Dermis blood vessel endothelial cell (primary cell): ENCODE results near the gene ATP5PO. TPM values are rescaled to one million over a fixed set of nuclear protein-coding genes. Genes with fewer than 3 reads are reported as not detected.

Experiments used
- DNase-seq: peaks from one replicate; pipeline ENCODE4 v3.0.0; 2010
- total RNA-seq: library from RNA; depleted of rRNA; stranded (reverse); fragments of >200 nt; gene quantifications from 2 replicates; pipeline ENCODE4 v1.2.3, GENCODE V29; 2014

The ATP5PO gene, protein sequence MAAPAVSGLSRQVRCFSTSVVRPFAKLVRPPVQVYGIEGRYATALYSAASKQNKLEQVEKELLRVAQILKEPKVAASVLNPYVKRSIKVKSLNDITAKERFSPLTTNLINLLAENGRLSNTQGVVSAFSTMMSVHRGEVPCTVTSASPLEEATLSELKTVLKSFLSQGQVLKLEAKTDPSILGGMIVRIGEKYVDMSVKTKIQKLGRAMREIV
- 125 and 193 TPM in 2 replicates for total RNA-seq

DNA sequence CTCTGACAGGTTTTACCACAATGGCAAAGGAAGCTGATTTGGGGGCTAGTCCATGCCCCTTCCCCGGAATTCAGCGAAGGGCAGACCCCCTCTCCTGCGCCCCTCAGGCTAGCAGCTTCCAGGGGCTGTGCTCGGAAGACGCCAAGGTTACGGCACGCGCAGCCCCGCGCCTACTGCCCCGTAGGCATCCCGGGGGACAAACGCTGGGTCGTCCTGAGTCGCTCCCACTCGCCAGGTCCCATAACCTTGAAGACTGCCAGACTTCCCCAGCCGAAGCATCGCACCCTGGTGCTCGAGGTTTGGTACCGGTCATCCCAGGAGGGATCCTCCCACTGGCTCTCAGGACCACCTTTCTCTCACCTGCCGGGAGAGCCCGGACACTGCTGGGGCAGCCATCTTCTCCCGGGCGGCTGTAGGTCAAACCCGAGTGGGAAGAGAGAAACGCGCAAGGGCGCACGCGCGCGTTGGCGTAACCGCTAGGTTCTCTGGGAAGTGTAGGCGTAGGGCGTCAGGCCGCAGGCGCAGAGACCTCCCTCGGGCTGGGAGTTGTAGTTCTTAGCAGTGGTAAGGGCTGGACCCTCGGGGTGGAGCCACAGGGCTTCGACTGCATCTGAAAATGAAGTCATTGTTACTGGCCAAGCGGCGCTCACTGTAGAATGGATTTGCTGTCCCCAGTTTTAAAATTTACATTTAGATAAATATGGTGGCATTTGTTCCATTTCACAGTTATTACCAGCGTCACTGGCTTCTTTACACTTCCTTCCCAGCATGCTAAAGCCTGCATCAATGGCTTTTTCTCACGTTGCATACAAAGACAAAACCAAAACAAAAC is at the start of gene ATP5PO:
Gene ATP5PO (minus strand): TSS at position 437 of the 832 bp plus-strand sequence. CDS start 41 bp downstream, at position 396.
- DNase-seq = peak; percentile 99

DNA sequence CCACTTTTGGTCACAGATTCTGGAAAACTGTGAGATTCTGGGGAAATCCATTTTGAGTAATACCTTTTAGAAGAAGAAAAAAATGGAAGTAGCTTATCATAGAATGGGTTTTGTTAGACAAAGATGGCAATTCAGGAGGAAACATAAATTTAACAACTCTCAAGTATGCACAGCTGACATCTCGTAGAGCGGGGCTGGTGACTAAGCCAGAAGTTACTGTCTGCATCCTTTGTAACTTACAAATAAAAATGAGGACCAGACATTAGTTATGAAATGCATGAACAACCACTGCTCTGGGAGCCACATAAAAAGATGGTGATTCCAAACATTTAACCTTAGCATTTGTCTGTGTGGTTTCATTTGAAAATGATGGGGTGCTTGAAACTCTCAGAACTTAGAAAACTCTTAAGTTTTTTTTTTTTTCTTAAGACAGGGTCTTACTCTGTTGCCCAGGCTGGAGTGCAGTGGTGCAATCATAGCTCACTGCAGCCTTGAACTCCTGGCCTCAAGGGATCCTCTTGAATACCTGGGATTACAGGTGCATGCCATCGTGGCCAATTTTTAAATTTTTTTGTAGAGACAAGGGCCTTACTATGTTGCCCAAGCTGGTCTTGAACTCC is 49.2 kb upstream of the ATP5PO start:
- no peak for DNase-seq

DNA sequence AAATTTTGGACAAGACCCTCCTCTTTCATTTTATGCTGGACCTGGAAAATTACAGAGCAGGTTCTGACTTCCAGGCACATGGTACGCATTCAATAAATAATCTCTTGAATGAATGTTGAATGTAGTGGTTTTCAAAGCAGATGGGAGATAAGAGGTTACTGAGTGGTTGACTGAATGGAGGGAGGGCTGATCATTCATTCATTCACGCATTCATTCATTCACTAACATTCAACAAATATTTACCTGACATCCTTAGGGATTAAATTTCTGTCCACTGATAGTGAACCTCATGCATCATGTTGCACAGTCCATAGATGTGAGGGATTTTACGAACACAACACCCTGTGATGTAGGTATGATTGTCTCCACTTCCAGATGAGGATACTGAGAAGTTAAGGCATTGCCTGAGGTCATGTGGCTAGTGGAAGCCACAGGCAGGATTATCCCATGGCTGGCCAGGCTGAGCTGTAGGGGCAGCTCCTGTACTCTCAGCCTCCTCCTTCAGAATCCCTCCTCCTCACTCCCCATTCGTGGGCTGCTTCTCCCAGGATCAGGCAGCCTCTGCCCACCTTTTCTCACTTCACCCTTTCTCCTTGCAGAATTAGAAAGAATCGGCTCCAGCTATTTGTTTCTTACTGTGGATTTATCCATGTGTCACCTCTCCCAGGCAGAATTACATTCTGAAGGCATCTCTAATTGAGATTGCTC is 48.4 kb upstream of the ATP5PO start:
- DNase-seq = no peak

DNA sequence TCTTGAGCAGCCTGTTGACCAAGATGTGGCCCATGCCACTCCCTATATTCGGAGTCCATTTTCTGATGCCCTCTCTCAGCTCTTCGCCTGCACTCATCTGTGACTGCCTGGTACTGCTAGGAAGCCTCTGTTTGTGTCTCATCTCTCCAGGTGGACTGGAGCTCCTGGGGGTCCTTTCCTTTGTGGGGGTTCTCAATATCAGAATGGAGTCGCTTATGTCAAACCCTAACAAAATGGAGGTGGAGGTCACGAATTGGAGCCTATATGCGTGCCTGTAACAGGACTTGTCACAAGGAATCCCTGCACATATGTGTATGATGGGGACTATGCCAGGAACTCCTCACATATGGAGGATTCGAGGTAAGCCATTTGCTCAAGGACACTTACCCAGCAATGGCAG is 46.7 kb upstream of the ATP5PO start:
- no peak for DNase-seq

DNA sequence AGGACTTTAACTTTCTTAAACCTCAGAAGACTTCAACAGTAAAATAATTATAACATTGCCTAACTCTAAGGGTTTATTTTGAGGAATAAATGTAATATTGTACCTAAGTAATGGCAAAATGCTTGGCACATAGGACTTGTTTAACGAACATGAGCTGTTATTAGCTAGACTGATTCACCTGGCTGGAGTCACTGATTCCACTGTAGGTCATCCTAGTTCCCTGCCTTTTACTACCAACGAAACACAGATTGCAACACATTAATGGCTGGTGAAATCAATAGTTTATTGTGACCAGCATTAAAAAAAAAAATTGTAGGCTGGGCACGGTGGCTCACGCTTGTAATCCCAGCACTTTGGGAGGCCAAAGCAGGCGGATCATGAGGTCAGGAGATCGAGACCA is 45.5 kb upstream of the ATP5PO start:
- DNase-seq = no peak

DNA sequence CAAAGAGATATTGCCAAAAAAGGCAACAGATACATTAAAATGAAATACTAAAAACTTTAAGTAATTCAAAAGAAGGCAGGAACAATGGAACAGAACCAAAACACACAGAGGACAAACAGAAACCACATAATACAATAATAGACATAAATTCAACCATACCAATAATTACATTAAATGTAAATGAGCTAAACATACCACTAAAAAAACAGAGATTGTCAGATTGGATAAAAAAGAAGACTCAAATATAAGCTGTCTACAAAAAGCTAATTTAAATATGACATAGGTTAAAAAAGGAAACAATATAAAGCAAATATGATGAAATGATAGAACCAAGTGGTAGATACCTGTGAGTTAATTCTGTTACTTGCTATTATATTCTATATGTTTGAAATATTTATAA is 44.1 kb upstream of the ATP5PO start:
- no peak for DNase-seq

DNA sequence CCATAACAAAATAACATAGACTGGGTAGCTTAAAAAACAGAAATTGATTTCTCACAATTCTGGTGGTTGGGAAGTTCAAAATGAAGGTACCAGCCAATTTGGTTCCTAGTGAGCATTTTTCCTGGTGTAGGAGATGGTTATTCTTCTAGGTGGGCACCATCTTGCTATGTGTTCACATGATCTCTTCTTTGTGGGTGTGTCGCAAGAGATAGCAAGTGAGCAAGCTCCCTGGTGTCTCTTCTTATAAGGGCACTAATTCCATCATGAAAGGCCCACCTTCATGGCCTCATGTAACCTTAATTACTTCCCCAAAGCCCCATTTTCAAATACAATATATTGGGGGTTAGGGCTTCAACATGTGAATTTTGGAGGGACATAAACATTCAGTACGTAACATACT is 38.8 kb upstream of the ATP5PO start:
- DNase-seq = no peak

DNA sequence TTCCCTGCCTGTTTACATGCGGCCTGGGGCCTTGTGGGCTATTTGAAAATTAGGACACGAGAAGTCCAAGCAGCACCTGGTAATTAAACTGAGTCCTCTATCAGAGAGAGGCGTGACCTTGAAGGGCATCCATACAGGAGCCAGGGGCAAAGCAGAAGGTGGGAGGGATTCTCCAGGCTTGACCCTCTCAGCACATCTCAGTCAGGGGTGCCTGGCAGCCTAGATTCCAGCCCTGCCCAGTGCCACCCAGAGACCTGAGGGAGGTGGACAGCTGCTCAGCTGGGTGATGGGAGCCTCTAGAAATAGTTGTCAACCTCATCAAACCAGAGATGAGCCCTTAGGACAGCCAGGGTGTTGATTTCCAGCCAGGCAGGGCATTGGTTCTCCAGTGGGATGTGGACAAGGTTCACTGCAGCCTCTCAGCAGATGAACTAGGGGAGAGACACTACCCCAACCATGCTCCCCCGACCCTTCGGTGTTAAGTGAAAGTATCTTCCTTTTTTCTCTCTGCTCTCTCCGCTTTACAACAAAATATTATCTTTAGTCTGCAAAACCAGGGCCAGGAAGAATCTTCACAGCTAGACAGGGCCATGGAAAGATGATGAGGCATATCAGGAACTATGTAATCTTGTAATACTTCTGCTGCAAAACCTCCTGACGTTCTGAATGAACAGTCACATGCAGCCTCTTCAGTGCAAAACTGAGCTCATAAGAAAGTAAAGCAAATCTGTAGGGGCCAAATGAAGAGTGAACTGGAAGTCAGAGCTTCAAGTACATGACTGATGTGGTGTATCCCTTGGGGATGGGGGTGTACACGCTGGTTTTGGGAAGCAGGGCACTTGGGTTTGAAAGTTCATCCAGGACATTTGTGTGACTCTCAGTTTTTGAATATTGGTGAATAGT is 35.9 kb upstream of the ATP5PO start:
- DNase-seq = no peak

DNA sequence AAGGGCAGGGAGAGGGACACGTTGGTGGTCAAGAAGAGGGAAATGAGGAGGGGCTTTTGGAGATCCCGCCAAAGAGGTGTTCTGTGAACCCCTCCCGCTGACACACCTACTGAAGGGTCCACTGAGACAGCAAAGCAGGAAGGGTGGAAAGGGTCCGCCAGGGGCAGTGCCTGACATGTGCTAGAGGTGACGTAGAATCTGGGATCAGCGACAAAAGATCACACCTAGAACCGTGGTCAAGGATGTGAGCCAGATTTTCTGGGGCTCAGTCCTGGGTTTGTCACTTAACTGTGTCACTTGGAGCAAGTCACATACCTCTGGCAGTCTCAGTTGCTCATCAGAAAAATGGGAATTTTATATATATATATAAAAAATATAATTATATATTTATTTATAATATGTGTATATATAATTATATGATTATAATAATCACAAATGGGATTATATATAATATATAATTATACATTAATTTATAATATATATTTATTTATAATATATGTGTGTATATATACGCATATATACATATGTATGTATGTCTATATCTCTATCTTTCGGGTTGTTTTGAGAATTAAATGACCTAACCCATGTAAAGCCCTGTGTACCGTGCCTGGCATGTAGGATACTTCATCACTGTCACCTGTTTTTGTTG is 35.0 kb upstream of the ATP5PO start:
- no peak for DNase-seq

DNA sequence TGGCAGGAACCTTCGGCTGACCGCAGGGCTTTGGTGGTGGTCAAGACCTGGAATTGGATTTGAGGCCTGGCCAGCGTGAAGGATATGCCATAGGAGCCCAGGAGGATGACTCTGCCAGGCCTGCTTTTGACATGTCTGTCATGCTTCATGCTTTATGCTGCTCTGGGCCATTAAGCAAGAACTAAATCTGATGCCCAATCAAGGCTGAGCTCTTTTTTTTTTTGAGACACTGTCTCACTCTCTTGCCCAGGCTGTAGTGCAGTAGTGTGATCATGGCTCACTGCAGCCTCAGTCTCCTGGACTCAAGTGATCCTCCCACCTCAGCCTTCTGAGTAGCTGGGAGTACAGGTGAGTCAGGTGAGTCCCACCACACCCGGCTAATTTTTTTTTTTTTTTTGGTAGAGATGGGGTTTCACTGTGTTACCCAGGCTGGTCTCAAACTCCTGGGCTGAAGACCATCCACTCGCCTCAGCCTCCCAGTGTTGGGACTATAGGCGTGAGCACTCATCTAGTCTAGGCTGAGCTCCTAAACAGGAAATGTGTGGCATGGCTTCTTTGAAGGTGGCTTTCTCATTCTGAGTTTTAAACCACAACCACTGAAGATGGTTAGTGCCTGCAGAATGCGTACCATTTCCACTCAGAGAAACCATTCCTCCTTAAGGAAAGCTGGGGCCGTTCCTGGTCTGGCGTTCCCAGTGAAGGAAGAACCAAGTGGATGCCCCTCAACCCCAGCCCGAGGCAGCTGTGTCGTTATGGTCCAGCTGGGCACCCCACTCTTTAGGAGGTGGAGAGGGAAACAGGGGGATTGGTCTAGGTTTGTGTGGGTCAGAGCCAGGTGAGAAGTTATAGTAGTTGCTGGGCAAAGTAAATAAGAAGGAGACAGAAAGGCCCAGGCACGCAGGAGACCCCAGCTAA is 34.2 kb upstream of the ATP5PO start:
- no peak for DNase-seq

DNA sequence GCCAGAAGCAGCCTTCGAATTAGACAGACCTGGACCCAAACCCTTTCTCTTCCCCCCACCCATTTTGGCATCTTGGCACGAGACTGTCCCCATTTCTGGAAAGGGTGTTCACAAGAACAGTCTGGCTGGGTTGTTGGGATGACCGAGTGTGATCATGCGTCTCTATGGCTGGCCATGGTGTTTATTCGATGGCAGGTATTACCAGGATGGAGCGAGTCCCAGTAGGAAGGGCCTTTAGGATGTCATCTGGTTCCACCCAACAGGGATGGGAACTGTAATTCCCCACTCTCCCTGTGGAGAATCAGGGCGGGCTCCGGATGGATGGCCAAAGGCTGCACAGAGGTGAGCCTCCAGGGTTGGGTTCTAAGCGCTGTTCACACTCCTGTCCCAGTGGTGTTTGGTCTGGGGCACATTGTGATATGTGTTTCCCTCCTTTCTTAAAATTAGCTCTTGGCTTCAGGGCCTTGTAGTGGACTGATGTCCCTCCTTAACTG is 33.4 kb upstream of the ATP5PO start:
- DNase-seq = no peak

DNA sequence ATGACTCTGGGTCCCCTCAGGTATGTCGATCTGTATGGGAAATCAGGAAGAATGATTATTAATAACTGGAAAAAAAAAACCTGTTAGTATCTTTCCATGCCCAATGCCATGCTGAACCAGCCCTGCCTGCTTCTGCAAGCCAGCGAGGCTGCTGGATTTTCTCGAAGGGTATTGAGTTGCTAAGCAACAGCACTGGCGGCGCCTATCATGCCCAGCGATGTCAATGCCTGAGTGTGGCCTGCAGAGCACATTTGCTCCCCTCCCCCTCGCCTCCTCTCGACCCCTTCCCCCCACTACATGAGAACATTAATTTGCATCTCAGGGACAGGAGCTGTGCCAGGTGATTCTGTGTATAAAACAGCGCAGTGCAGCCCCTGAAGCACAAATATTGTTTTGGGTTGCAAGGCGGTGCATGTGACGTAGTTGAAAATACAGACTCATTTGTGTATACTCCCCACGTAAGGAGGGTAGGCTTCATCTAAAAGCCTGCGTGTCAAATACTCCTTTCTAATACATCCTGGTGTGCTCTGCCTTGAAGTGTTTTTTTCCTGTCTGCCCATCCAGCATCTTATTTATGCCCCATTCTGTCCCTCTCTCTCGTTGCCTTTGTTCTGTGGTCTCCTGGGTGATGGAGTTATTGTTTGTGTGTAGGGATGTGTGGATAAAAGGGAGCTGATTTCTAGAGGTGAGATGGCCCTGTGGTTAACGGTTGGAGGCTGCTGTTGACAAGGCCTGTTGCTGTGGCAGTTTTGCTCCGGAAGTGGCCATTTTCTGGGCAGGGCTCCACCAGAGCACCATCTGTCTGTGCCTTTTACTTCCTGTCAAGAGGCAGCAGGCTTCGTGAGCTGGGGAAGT is 32.7 kb upstream of the ATP5PO start:
- peak; percentile 85 for DNase-seq

DNA sequence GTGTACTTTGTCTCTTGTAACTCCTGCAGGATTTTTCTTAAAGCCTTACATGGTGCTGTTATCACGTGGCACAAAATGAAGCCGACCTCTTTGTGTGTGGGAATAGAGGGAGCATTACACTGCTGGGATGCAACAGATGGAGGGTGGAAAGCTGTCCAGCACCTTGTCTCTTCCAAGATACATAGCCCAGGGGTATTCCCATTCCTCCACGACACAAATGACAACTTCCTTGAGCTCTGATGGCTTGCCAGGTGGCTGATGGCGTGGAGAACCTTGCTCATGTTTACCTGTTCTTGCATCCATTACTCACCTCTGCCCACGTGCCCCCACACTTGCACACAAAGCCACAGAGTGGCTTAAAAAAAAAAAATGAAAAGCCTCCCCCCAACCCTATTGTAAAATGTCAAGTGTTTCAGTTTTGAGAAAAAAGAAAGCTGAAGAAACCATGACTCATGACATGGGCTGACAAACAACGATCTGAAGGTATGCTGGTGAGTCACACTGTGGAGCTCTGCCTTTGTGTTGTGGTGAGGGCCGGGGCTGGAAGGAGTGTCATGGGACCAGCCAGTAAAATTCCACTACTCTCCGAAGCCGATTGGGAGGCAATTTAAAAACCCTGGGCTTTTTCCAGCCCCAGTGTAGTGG is 32.0 kb upstream of the ATP5PO start:
- DNase-seq = peak; percentile 98

DNA sequence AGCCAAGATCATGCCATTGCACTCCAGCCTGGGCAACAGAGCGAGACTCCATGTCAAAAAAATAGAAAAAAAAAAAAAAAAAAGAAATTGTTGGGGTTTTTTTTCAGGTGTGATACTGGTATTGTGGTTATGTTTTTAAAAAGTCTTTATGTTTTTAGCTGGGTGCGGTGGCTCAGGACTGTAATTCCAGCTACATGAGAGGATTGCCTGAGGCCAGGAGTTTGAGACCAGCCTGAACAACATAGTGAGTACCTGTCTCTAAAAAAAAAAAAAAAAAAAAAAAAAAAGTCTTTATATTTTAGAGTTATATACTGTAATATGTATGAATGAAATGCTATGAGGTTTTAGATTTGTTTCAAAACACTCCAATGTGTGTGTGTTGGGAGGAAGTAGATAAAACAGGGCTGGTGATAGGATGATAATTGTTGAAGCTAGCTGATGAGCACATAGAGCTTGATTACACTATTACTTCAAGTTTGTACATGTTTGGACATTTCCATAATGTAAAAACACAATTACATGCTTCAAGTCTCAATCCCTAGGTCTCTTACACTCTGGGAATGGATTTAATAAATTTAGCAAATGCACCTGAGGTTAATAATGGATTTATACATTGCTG is 30.2 kb upstream of the ATP5PO start:
- no peak for DNase-seq

DNA sequence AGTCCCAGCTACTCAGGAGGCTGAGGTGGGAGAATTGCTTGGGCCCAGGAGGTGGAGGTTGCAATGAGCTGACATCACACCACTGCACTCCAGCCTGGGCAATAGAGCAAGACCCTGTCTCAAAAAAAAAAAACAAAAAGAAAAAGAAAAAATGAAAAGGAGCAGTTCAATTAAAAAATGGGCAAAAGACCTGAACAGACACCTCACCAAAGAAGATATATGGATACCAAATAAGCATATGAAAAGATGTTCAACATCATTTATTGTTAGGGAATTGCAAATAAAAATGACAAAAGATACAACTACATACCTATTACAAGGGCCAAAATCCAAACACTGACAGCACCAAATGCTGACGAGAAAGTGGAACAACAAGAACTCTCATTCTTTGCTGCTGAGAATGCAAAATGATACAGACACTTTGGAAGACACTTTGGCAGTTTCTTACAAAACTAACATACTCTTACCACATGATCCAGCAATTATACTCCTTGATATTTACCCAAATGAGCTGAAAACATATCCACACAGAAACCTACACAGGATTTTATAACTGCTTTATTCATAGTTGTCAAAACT is 28.7 kb upstream of the ATP5PO start:
- DNase-seq = no peak

DNA sequence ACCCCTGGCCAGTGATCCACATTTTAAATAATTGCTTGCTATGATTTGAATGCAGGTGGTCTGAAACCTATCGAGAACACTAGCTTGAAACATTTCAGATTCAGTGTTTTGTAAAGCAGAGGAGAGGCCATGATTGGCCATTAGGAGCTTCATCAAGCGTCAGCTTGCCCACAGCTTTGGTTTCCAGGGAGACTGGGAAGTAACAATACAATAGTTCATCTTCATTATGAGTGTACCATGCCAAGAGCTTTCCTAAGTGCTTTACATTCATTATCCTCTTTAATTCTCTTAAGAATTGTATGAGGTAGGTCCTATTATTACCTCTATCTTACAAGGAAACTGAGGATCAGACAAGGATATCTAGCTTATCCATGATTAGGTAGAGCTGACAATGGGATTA is 27.7 kb upstream of the ATP5PO start:
- DNase-seq = peak; percentile 75

DNA sequence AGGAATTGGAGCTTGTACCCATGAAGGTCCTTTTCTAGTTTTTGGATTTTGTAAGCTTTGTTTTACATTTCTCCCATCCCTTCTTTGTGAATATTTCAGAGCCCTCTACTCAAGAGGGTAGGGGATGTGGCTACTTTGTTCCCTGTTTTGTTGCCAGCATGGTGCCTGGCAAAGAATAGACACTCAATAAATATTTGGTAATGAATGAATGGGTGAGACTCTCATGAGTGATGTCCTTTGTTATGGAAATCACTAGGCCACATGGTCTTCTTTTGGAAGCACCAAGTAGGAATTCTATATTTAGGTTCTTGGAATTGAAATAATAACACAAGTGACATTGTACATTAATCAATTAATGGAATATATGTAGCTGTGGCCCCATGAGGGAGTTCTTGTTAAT is 26.8 kb upstream of the ATP5PO start:
- no peak for DNase-seq

DNA sequence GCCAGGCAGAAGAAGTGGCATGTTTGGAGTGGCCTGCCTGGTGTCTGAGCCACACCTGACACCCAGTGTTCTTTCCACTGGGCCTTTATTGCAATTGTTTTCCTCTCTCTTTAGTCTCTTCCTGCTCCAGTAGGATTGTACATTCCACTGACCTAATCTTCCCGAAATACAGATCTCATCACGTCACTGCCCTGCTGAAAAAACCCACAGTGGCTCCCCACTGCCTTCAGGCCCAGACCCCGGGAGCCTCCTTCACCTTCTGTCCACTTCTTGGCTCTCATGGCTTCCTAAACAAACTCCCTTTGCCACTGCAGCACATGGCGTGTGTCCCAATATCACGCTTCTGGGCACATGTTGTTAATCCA is 25.3 kb upstream of the ATP5PO start:
- peak; percentile 62 for DNase-seq
